Activated naive CD4-positive, alpha-beta T cell treated with anti-CD3 and anti-CD28 coated beads, Interleukin-2, amount 50 U/mL, for 72 hours (primary cell): ENCODE results near the gene CTDSPL. TPM values are rescaled to one million over a fixed set of nuclear protein-coding genes. Genes with fewer than 3 reads are reported as not detected.

Experiments
- ATAC-seq, 2 donors: fragments of 150-1000 bp; cut with Tn5 transposase; 2 replicates each; pipeline ENCODE4 v1.10.0; 2021; ENCODE audit warnings: mild to moderate bottlenecking in 2 of 2, moderate library complexity in 2 of 2
- DNase-seq, 2 donors: peaks; one replicate each; pipeline ENCODE4 v3.0.0; 2021 to 2022; ENCODE audit warnings: low spot score in 2 of 2
- H3K27ac Mint-ChIP-seq, 2 donors: one replicate each; pipeline ENCODE4 v1.8.0; 2022; ENCODE audit warnings: mild to moderate bottlenecking in 2 of 2, mixed read lengths in 2 of 2
- H3K36me3 Mint-ChIP-seq, 2 donors: one replicate each; pipeline ENCODE4 v1.8.0; 2022; ENCODE audit warnings: mixed read lengths in 2 of 2
- H3K9me3 Mint-ChIP-seq, 2 donors: one replicate each; pipeline ENCODE4 v1.8.0; 2022; ENCODE audit warnings: mixed read lengths in 2 of 2
- total RNA-seq, 2 donors: library from RNA; stranded (reverse); gene quantifications; one replicate each; pipeline ENCODE4 v1.2.3, GENCODE V29; 2022

The CTDSPL gene
- total RNA-seq, 2 donors from 2014 or later = 2.1 to 7.0 TPM

- ATAC-seq = no peak
- H3K36me3 Mint-ChIP-seq = no peaks in the 10 kb centered on the region
- no peak overlapping the region for H3K27ac Mint-ChIP-seq
- no peaks in the 10 kb centered on the region for H3K9me3 Mint-ChIP-seq
- DNase-seq = no peak
These were observed 58.5 kb downstream of the CTDSPL start for GRCh38 chr3:37920156-37920699.

GRCh38 chr3:37921025-37921424, 59.3 kb downstream of the CTDSPL start:
- no peak overlapping the region for H3K27ac Mint-ChIP-seq
- H3K9me3 Mint-ChIP-seq = no peaks in the 10 kb centered on the region
- DNase-seq (no peak), ATAC-seq (no peak)
- H3K36me3 Mint-ChIP-seq = no peaks in the 10 kb centered on the region

- no peaks in the 10 kb centered on the region for H3K36me3 Mint-ChIP-seq
- H3K27ac Mint-ChIP-seq = no peak overlapping the region
- no peaks in the 10 kb centered on the region for H3K9me3 Mint-ChIP-seq
- ATAC-seq = no peak
- DNase-seq = no peak
These were observed 61.3 kb downstream of the CTDSPL start for GRCh38 chr3:37922721-37923568.

- no peaks in the 10 kb centered on the region for H3K36me3 Mint-ChIP-seq
- DNase-seq = no peak
- H3K27ac Mint-ChIP-seq = no peak overlapping the region
- H3K9me3 Mint-ChIP-seq = no peaks in the 10 kb centered on the region
- no peak for ATAC-seq
These were observed 61.9 kb downstream of the CTDSPL start for GRCh38 chr3:37923569-37924040.

- no peak for ATAC-seq
- Mint-ChIP-seq H3K9me3 (no peaks in the 10 kb centered on the region), H3K36me3 (no peaks in the 10 kb centered on the region), H3K27ac (no peak overlapping the region)
- DNase-seq = no peak
These were observed 62.8 kb downstream of the CTDSPL start for GRCh38 chr3:37924453-37924852.

- Mint-ChIP-seq H3K9me3 (no peaks in the 10 kb centered on the region), H3K36me3 (no peaks in the 10 kb centered on the region), H3K27ac (no peak overlapping the region)
- ATAC-seq = no peak
- DNase-seq = no peak
These were observed 63.5 kb downstream of the CTDSPL start for GRCh38 chr3:37925157-37925556.

GRCh38 chr3:37926611-37927010, 64.9 kb downstream of the CTDSPL start:
- no peak overlapping the region for H3K27ac Mint-ChIP-seq
- no peaks in the 10 kb centered on the region for H3K9me3 Mint-ChIP-seq
- no peak for ATAC-seq
- no peak for DNase-seq
- no peaks in the 10 kb centered on the region for H3K36me3 Mint-ChIP-seq

GRCh38 chr3:37930495-37930894, 68.8 kb downstream of the CTDSPL start:
- no peak overlapping the region for H3K27ac Mint-ChIP-seq

GRCh38 chr3:37932505-37932904, 70.8 kb downstream of the CTDSPL start:
- ATAC-seq (no peak), DNase-seq (no peak)
- Mint-ChIP-seq H3K36me3 (no peaks in the 10 kb centered on the region), H3K9me3 (no peaks in the 10 kb centered on the region), H3K27ac (no peak overlapping the region)

More at GRCh38 chr3:37930495-37930894, 68.8 kb downstream of the CTDSPL start:
- no peaks in the 10 kb centered on the region for H3K9me3 Mint-ChIP-seq
- ATAC-seq (no peak), DNase-seq (no peak)
- H3K36me3 Mint-ChIP-seq = no peaks in the 10 kb centered on the region

- ATAC-seq = no peak
- H3K36me3 Mint-ChIP-seq = no peaks in the 10 kb centered on the region
- H3K27ac Mint-ChIP-seq = no peak overlapping the region
- DNase-seq = no peak
- H3K9me3 Mint-ChIP-seq = no peaks in the 10 kb centered on the region
These were observed 73.1 kb downstream of the CTDSPL start for GRCh38 chr3:37934631-37935289.

- DNase-seq (no peak), ATAC-seq (no peak)
- Mint-ChIP-seq H3K36me3 (no peaks in the 10 kb centered on the region), H3K27ac (no peak overlapping the region), H3K9me3 (no peaks in the 10 kb centered on the region)
These were observed 73.6 kb downstream of the CTDSPL start for GRCh38 chr3:37935290-37935668.

- Mint-ChIP-seq H3K27ac (no peak overlapping the region), H3K9me3 (no peaks in the 10 kb centered on the region), H3K36me3 (no peaks in the 10 kb centered on the region)
- ATAC-seq = no peak
- DNase-seq = no peak
These were observed 74.3 kb downstream of the CTDSPL start for GRCh38 chr3:37935756-37936666.

GRCh38 chr3:37937156-37937555, 75.5 kb downstream of the CTDSPL start:
- DNase-seq (no peak), ATAC-seq (no peak)
- no peaks in the 10 kb centered on the region for H3K9me3 Mint-ChIP-seq
- no peaks in the 10 kb centered on the region for H3K36me3 Mint-ChIP-seq
- H3K27ac Mint-ChIP-seq = no peak overlapping the region

GRCh38 chr3:37938011-37938410, 76.3 kb downstream of the CTDSPL start:
- Mint-ChIP-seq H3K27ac (no peak overlapping the region), H3K36me3 (no peaks in the 10 kb centered on the region)

GRCh38 chr3:37940242-37940908, 78.7 kb downstream of the CTDSPL start:
- Mint-ChIP-seq H3K27ac (no peak overlapping the region), H3K36me3 (no peaks in the 10 kb centered on the region), H3K9me3 (no peaks in the 10 kb centered on the region)
- no peak for DNase-seq
- ATAC-seq = no peak

More at GRCh38 chr3:37938011-37938410, 76.3 kb downstream of the CTDSPL start:
- ATAC-seq = no peak
- DNase-seq = no peak
- no peaks in the 10 kb centered on the region for H3K9me3 Mint-ChIP-seq
